IMR-90 (cell line): Measurements from ENCODE around the gene SNX25. TPM values are rescaled to one million over a fixed set of nuclear protein-coding genes. Genes with fewer than 3 reads are reported as not detected.

Experiments used
- ATAC-seq: fragments of 200-7000 bp; cut with Tn5 transposase; 2 replicates; pipeline ENCODE4 v1.9.1; 2020; ENCODE audit warnings: low read depth, mild to moderate bottlenecking, moderate library complexity
- BruUV-seq: library from RNA; stranded (reverse); fragments of 400-500 nt; replicated peaks from 2 replicates; lab custom pipeline; 2021; lab: Mats Ljungman, UMichigan
- CTCF ChIA-PET: fragments of 300-600 bp; formaldehyde crosslinking; extraction: SDS; loops from one replicate; lab custom pipeline; 2021; ENCODE audit warnings: antibody characterized with exemption; lab: Yijun Ruan, JAX
- POLR2A ChIA-PET: fragments of 300-600 bp; sonication (Branson Sonifier 250); formaldehyde crosslinking; loops from one replicate; lab custom pipeline; 2022; ENCODE audit warnings: antibody characterized with exemption; ENCODE audit not compliant: unreplicated experiment; lab: Charles Lee
- DNase-seq: peaks from one replicate; pipeline ENCODE4 v3.0.0; 2013
- H2AFZ ChIP-seq: replicated peaks from 2 replicates; pipeline ENCODE3; 2013; ENCODE audit warnings: low read length, mild to moderate bottlenecking; ENCODE audit not compliant: poor library complexity
- H2AK5ac ChIP-seq: 2 replicates; pipeline ENCODE4 v1.6.1; 2013; ENCODE audit warnings: low read depth, low read length, inconsistent platforms
- H2AK9ac ChIP-seq: replicated peaks from 2 replicates; pipeline ENCODE3; 2013; ENCODE audit warnings: mild to moderate bottlenecking, low read depth, low read length, moderate library complexity; ENCODE audit not compliant: poor library complexity
- H2BK120ac ChIP-seq: 2 replicates; pipeline ENCODE4 v1.6.1; 2013; ENCODE audit warnings: low read depth, low read length, inconsistent platforms
- H2BK15ac ChIP-seq: 3 replicates; pipeline ENCODE4 v1.6.1; 2013; ENCODE audit warnings: low read depth, low read length, inconsistent platforms
- H2BK20ac ChIP-seq: 2 replicates; pipeline ENCODE4 v1.6.1; 2013; ENCODE audit warnings: low read depth, mild to moderate bottlenecking, inconsistent platforms, low read length, moderate library complexity
- H2BK5ac ChIP-seq: 2 replicates; pipeline ENCODE4 v1.6.1; 2013; ENCODE audit warnings: mild to moderate bottlenecking, low read depth, low read length, inconsistent platforms; ENCODE audit not compliant: poor library complexity, severe bottlenecking
- H3K14ac ChIP-seq: replicated peaks from 2 replicates; pipeline ENCODE4 v1.6.1; 2013; ENCODE audit warnings: low read depth, low read length, inconsistent platforms
- H3K18ac ChIP-seq: 2 replicates; pipeline ENCODE4 v1.6.1; 2013; ENCODE audit warnings: low read depth, low read length, control low read depth
- H3K23ac ChIP-seq: 2 replicates; pipeline ENCODE4 v1.6.1; 2013; ENCODE audit warnings: low read depth, low read length, inconsistent platforms
- H3K27ac ChIP-seq: 2 replicates; pipeline ENCODE4 v1.5.1; 2013; ENCODE audit warnings: mild to moderate bottlenecking, control low read depth, low read length; ENCODE audit not compliant: insufficient read depth
- H3K27me3 ChIP-seq: 2 replicates; pipeline ENCODE4 v1.6.1; 2013; ENCODE audit warnings: low read length; ENCODE audit not compliant: control insufficient read depth, insufficient read depth
- H3K36me3 ChIP-seq: 2 replicates; pipeline ENCODE4 v1.6.1; 2013; ENCODE audit warnings: low read length, mixed read lengths; ENCODE audit not compliant: control insufficient read depth, insufficient read depth
- H3K4ac ChIP-seq: 2 replicates; pipeline ENCODE4 v1.6.1; 2013; ENCODE audit warnings: low read depth, low read length, inconsistent platforms
- H3K4me1 ChIP-seq: 2 replicates; pipeline ENCODE4 v1.6.1; 2013; ENCODE audit warnings: low read length, mixed read lengths; ENCODE audit not compliant: control insufficient read depth, insufficient read depth
- H3K4me2 ChIP-seq: 2 replicates; pipeline ENCODE4 v1.6.1; 2013; ENCODE audit warnings: low read depth, mild to moderate bottlenecking, control low read depth, low read length, moderate library complexity
- H3K4me3 ChIP-seq: 2 replicates; pipeline ENCODE4 v1.5.1; 2013; ENCODE audit warnings: low read depth, mild to moderate bottlenecking, control low read depth, low read length, moderate library complexity; ENCODE audit not compliant: insufficient read depth
- H3K56ac ChIP-seq: 2 replicates; pipeline ENCODE4 v1.6.1; 2013; ENCODE audit warnings: low read length, inconsistent platforms; ENCODE audit not compliant: insufficient read depth; ENCODE audit errors: extremely low read depth
- H3K79me1 ChIP-seq, 2 experiments: 2 replicates each; pipeline ENCODE4 v1.6.1; 2013; ENCODE audit warnings: low read length in 2 of 2, inconsistent platforms in 1 of 2, low read depth in 1 of 2
- H3K9ac ChIP-seq: 2 replicates; pipeline ENCODE4 v1.6.1; 2013; ENCODE audit warnings: low read depth, low read length, control low read depth
- H3K9me1 ChIP-seq: 2 replicates; pipeline ENCODE4 v1.6.1; 2013; ENCODE audit warnings: low read length, inconsistent platforms; ENCODE audit not compliant: insufficient read depth
- H3K9me3 ChIP-seq: 2 replicates; pipeline ENCODE4 v1.6.1; 2013; ENCODE audit warnings: low read length; ENCODE audit not compliant: control insufficient read depth, insufficient read depth
- H4K20me1 ChIP-seq: 2 replicates; pipeline ENCODE4 v1.6.1; 2013; ENCODE audit warnings: low read length, inconsistent platforms; ENCODE audit not compliant: insufficient read depth
- H4K5ac ChIP-seq: 2 replicates; pipeline ENCODE4 v1.6.1; 2013; ENCODE audit warnings: mild to moderate bottlenecking, low read depth, low read length, control low read depth
- H4K8ac ChIP-seq, 2 experiments: 2 replicates each; pipeline ENCODE4 v1.6.1; 2013; ENCODE audit warnings: low read depth in 2 of 2, low read length in 2 of 2, control low read depth in 1 of 2, inconsistent platforms in 1 of 2
- H4K91ac ChIP-seq: 2 replicates; pipeline ENCODE4 v1.6.1; 2013; ENCODE audit warnings: low read depth, low read length, inconsistent platforms; ENCODE audit not compliant: insufficient read depth
- BHLHE40 ChIP-seq: fragments of 150-350 bp; IDR thresholded peaks from 2 replicates; pipeline ENCODE4 v1.6.1; 2016; ENCODE audit warnings: mild to moderate bottlenecking, low read depth, low read length
- CEBPB ChIP-seq: IDR thresholded peaks from 2 replicates; pipeline ENCODE4 v1.6.1; 2012; ENCODE audit warnings: low read depth, low read length, improper control_type of control experiment
- FOS ChIP-seq: fragments of 150-350 bp; IDR thresholded peaks from 2 replicates; pipeline ENCODE4 v1.6.1; 2016; ENCODE audit warnings: low read depth, low read length
- MAFK ChIP-seq: IDR thresholded peaks from 2 replicates; pipeline ENCODE4 v1.6.1; 2012; ENCODE audit warnings: low read depth, low read length, improper control_type of control experiment
- MXI1 ChIP-seq: IDR thresholded peaks from 2 replicates; pipeline ENCODE4 v1.6.1; 2012; ENCODE audit warnings: low read depth, mild to moderate bottlenecking, low read length, moderate library complexity, borderline replicate concordance
- NFE2L2 ChIP-seq: fragments of 150-350 bp; IDR thresholded peaks from 2 replicates; pipeline ENCODE4 v1.6.1; 2016; ENCODE audit warnings: low read depth, mild to moderate bottlenecking, low read length
- RAD21 ChIP-seq: IDR thresholded peaks from 2 replicates; pipeline ENCODE4 v1.6.1; 2012; ENCODE audit warnings: low read length, improper control_type of control experiment
- SMC3 ChIP-seq: fragments of 150-350 bp; IDR thresholded peaks from 2 replicates; pipeline ENCODE4 v1.6.1; 2016; ENCODE audit warnings: low read depth, mild to moderate bottlenecking, antibody characterized with exemption, low read length, moderate library complexity
- WGBS, 2 experiments: methylation state at CpG; one replicate each; pipeline versions ENCODE4 v1.1.5 to v1.1.7; 2013; ENCODE audit warnings: missing lambda C conversion rate in 2 of 2; ENCODE audit not compliant: insufficient read length in 1 of 2; ENCODE audit errors: extremely low coverage in 2 of 2; 5-methylcytosine and 5-hydroxymethylcytosine counted together
- dilution Hi-C: fragments of 300-500 bp; cut with HindIII; formaldehyde crosslinking; loops from one replicate; pipeline ENCODE4 v1.14.3; 2018; ENCODE audit warnings: low sequenced_read_pairs; ENCODE audit not compliant: unreplicated experiment
- in situ Hi-C: fragments of 300-500 bp; cut with MboI; formaldehyde crosslinking; loops from 3 replicates; pipeline ENCODE4 v1.14.3; 2019; ENCODE audit warnings: low sequenced_read_pairs, inconsistent platforms, mixed read lengths
- intact Hi-C: fragments of 100-400 bp; cut with micrococcal nuclease; formaldehyde crosslinking; loops from 2 replicates; pipeline ENCODE4 v1.10.0; 2022
- polyA plus RNA-seq, 3 experiments: library from polyadenylated mRNA; depleted of rRNA; stranded (reverse); fragments of >200 nt; gene quantifications; 2 replicates each; pipeline ENCODE4 v1.2.3, GENCODE V29; 2012; ENCODE audit warnings: low replicate concordance in 1 of 3
- total RNA-seq: library from RNA; depleted of rRNA; stranded (reverse); fragments of >200 nt; gene quantifications from 2 replicates; pipeline ENCODE4 v1.2.3, GENCODE V29; 2012
- TF ChIP-seq, protein P1 (sequence below): conservative IDR thresholded peaks from 2 replicates; pipeline ENCODE4 v1.5.1; 2012; ENCODE audit warnings: mild to moderate bottlenecking, low read depth, low read length, improper control_type of control experiment
- TF ChIP-seq, protein P2 (sequence below): fragments of 150-350 bp; IDR thresholded peaks from 2 replicates; pipeline ENCODE4 v1.6.1; 2017; ENCODE audit warnings: mild to moderate bottlenecking, antibody characterized with exemption, low read length, low read depth

Gene SNX25
- total and polyA plus RNA-seq, 2 of the 4 experiments (the other 2 are of a cell fraction), result 11.4 to 28.3 TPM

DNA sequence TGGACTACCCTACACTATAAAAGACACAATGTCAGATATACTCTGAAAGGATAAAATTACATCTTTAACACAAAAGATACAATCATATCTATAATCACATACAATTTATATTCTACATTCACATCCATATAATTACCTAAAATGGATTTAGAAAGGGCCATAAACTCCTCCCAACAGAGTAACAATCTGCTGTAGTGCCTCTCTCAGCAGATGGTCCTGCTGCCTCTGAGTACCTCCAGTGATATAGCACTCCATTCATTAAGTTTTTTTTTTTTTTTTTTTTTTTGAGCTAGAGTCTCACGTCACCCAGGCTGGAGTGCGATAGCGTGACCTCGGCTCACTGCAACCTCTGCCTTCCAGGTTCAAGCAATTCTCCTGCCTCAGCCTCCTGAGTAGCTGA, 194.6 kb downstream of the SNX25 start (continued):
- no peak for TF ChIP-seq MAFK
- TF ChIP-seq RAD21, result no peak
- TF ChIP-seq, protein P1, sequence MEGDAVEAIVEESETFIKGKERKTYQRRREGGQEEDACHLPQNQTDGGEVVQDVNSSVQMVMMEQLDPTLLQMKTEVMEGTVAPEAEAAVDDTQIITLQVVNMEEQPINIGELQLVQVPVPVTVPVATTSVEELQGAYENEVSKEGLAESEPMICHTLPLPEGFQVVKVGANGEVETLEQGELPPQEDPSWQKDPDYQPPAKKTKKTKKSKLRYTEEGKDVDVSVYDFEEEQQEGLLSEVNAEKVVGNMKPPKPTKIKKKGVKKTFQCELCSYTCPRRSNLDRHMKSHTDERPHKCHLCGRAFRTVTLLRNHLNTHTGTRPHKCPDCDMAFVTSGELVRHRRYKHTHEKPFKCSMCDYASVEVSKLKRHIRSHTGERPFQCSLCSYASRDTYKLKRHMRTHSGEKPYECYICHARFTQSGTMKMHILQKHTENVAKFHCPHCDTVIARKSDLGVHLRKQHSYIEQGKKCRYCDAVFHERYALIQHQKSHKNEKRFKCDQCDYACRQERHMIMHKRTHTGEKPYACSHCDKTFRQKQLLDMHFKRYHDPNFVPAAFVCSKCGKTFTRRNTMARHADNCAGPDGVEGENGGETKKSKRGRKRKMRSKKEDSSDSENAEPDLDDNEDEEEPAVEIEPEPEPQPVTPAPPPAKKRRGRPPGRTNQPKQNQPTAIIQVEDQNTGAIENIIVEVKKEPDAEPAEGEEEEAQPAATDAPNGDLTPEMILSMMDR, result no peak

DNA sequence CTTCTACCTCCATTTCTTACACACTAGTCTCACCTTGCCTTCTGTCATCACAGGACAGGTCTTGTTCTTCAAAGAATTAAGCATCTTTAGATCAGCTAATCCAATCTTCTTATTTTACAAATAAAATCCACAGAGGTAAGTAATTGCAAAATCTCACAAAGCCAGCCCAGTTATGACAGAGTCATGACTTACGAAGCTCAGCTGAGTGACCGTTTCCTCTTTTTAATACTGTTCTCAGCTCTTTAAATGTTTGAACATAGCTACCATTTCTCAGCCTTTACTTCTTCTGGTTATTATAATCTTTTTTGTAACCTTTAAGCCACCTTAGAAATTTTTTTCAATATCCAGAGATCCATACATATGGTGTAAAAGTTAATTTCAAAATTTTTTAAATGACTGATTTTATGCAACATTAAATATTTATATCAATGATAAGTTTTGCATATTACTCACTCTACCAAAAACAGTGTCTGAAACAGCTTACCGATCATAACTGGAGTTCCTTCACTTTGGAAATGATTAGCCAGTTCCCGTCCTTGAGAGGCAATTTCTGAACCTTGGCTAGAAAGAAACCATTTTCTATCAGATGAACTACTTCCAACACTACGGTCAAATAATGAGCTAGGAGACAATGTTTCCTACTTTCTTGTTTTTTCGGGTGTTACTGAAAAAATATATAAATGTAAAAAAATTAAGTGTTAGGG, 196.1 kb downstream of the SNX25 start:
- BruUV-seq, result no TSS peak
- TF ChIP-seq CEBPB, result no peak
- no peak for TF ChIP-seq SMC3
- TF ChIP-seq FOS, result no peak
- TF ChIP-seq BHLHE40, result no peak
- TF ChIP-seq, protein P2, sequence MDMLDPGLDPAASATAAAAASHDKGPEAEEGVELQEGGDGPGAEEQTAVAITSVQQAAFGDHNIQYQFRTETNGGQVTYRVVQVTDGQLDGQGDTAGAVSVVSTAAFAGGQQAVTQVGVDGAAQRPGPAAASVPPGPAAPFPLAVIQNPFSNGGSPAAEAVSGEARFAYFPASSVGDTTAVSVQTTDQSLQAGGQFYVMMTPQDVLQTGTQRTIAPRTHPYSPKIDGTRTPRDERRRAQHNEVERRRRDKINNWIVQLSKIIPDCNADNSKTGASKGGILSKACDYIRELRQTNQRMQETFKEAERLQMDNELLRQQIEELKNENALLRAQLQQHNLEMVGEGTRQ, result no peak
- no peak for TF ChIP-seq NFE2L2
- no peak for TF ChIP-seq MXI1
- TF ChIP-seq, protein P1, result no peak
- no peak for TF ChIP-seq RAD21

More for the DNA sequence above, 196.1 kb downstream of the SNX25 start:
- Histone ChIP-seq H3K27me3 (no peaks in the 10 kb centered on the region), H3K9ac (no peak overlapping the region), H3K9me1 (no peaks in the 10 kb centered on the region), H4K91ac (no peak overlapping the region), H2BK120ac (no peak overlapping the region), H3K14ac (no peak overlapping the region), H3K4ac (no peak overlapping the region), H2BK15ac (no peak overlapping the region), H4K20me1 (no peaks in the 10 kb centered on the region), H2AK9ac (no peak overlapping the region), H2AK5ac (no peak overlapping the region), H4K5ac (no peak overlapping the region), H3K27ac (no peak overlapping the region), H3K4me2 (no peak overlapping the region), H3K4me3 (no peak overlapping the region), H3K9me3 (peaks cover 3% of the 10 kb centered on the region), H3K36me3 (peaks cover 21% of the 10 kb centered on the region), H2BK20ac (no peak overlapping the region), H4K8ac (no peak overlapping the region), H3K18ac (no peak overlapping the region), H3K79me1 (no peaks in the 10 kb centered on the region; a peak in 1 of 4 replicates), H3K4me1 (no peaks in the 10 kb centered on the region), H2AFZ (no peak overlapping the region), H2BK5ac (no peak overlapping the region), H3K56ac (no peak overlapping the region), H3K23ac (no peak overlapping the region)
- 80% methylated on average over 2 of the region's 6 CpGs; no CpG with 5 or more reads in 1 of the 2 experiments for WGBS, 2 experiments
- no peak for DNase-seq
- intact Hi-C loops, result no loop called here
- in situ Hi-C loops, result no loop called here
- dilution Hi-C loops, result no loop called here
- ChIA-PET POLR2A (interaction anchor here (0.6 kb wide), 1 partner anchor 232 kb away, joined by 5 read pairs; no protein-coding TSS in a partner anchor), CTCF (no interaction called here)
- no peak for ATAC-seq
